Loucy (cell line): ENCODE data around the gene PLET1.

Experiments
- H2AFZ ChIP-seq: fragments of 200-600 bp; sonication (generic); 2 replicates; pipeline ENCODE4 v1.6.0; 2016; ENCODE audit warnings: antibody characterized with exemption, mild to moderate bottlenecking, low read length, moderate library complexity
- H3F3A ChIP-seq: fragments of 200-600 bp; 2 replicates; pipeline ENCODE4 v1.6.0; 2016; ENCODE audit warnings: antibody characterized with exemption, low read depth, mild to moderate bottlenecking
- H3K27me3 ChIP-seq: fragments of 200-600 bp; sonication (generic); 2 replicates; pipeline ENCODE4 v1.6.1; 2014; ENCODE audit warnings: low read length, mild to moderate bottlenecking; ENCODE audit not compliant: insufficient read depth, poor library complexity, severe bottlenecking
- H3K36me3 ChIP-seq: fragments of 200-600 bp; sonication (generic); 2 replicates; pipeline ENCODE4 v1.6.1; 2016; ENCODE audit warnings: low read length; ENCODE audit not compliant: insufficient read depth
- H3K4me1 ChIP-seq: fragments of 200-600 bp; sonication (generic); 2 replicates; pipeline ENCODE4 v1.5.1; 2014; ENCODE audit warnings: low read length, mild to moderate bottlenecking; ENCODE audit not compliant: insufficient read depth, poor library complexity, severe bottlenecking
- H3K4me2 ChIP-seq: fragments of 200-600 bp; sonication (generic); 2 replicates; pipeline ENCODE4 v1.6.0; 2014; ENCODE audit warnings: antibody characterized with exemption, low read length, low read depth, mild to moderate bottlenecking; ENCODE audit not compliant: poor library complexity, severe bottlenecking
- H3K4me3 ChIP-seq: fragments of 200-600 bp; sonication (generic); 2 replicates; pipeline ENCODE4 v1.5.1; 2014; ENCODE audit warnings: low read length, mild to moderate bottlenecking, mixed read lengths; ENCODE audit not compliant: poor library complexity, severe bottlenecking
- H3K79me2 ChIP-seq: fragments of 200-600 bp; sonication (generic); 2 replicates; pipeline ENCODE4 v1.6.1; 2014; ENCODE audit warnings: low read length; ENCODE audit not compliant: insufficient read depth
- H3K9ac ChIP-seq: fragments of 200-600 bp; sonication (generic); 2 replicates; pipeline ENCODE4 v1.6.0; 2014; ENCODE audit warnings: mild to moderate bottlenecking, low read depth, low read length, moderate library complexity; ENCODE audit not compliant: poor library complexity, severe bottlenecking
- H3K9me2 ChIP-seq: fragments of 200-600 bp; sonication (generic); replicated peaks from 2 replicates; pipeline ENCODE4 v1.6.1; 2016; ENCODE audit warnings: low read depth, low read length, mixed read lengths
- H3K9me3 ChIP-seq: fragments of 200-600 bp; sonication (generic); 2 replicates; pipeline ENCODE4 v1.6.1; 2014; ENCODE audit warnings: mild to moderate bottlenecking, antibody characterized with exemption, low read length, low read depth; ENCODE audit not compliant: insufficient read depth
- H4K20me1 ChIP-seq: fragments of 200-600 bp; sonication (generic); 2 replicates; pipeline ENCODE4 v1.6.0; 2014; ENCODE audit warnings: antibody characterized with exemption, low read length, mild to moderate bottlenecking; ENCODE audit not compliant: insufficient read depth, poor library complexity, severe bottlenecking
- EZH2phosphoT487 ChIP-seq: fragments of 200-600 bp; IDR thresholded peaks from 2 replicates; pipeline ENCODE4 v1.6.1; 2018; ENCODE audit warnings: antibody characterized with exemption, mild to moderate bottlenecking, moderate library complexity, borderline replicate concordance
- TF ChIP-seq, protein P1 (sequence below): fragments of 200-600 bp; sonication (generic); conservative IDR thresholded peaks from 2 replicates; pipeline ENCODE4 v1.5.1; 2014; ENCODE audit warnings: mild to moderate bottlenecking, antibody characterized with exemption, low read length

PLET1 gene

DNA sequence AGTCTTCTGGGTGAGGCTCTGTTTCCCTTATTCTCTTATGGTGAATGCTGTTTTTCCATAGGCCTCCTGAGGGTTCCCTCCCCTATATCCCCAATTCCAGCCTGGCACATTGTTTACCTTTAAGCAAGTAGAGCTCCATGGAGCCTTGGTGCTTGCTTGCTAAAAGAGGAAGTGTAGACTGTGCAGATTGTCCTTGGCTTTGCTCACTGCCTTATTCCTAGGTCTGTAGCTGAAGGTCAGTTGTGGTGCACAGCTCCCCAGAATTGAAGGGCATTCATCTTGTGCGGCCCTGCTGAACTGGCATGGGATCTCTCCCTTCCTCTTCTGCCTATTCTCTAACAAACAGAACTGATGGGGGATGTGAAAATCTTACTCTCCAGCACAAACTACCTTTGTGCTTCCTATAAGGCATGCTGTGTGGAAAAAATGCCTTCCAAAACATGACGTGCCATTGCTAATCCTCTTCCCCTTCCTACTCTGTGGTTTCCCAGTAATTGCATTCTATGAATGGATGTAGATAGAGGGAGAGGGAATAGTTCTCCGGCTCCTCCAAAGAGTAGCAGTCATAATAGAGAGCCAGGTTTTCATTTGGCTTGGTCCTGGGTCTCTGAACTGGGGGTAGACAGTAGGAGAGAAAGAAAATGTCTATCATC is 34.2 kb upstream of the PLET1 start:
- H3K79me2 ChIP-seq: no peaks in the 10 kb centered on the region
- no peaks in the 10 kb centered on the region for H3F3A ChIP-seq
- H3K9me2 ChIP-seq: no peaks in the 10 kb centered on the region
- no peak overlapping the region for H3K4me3 ChIP-seq
- no peak overlapping the region for H2AFZ ChIP-seq
- H4K20me1 ChIP-seq: no peaks in the 10 kb centered on the region
- no peaks in the 10 kb centered on the region for H3K27me3 ChIP-seq
- H3K4me2 ChIP-seq: no peak overlapping the region
- TF ChIP-seq, protein P1, sequence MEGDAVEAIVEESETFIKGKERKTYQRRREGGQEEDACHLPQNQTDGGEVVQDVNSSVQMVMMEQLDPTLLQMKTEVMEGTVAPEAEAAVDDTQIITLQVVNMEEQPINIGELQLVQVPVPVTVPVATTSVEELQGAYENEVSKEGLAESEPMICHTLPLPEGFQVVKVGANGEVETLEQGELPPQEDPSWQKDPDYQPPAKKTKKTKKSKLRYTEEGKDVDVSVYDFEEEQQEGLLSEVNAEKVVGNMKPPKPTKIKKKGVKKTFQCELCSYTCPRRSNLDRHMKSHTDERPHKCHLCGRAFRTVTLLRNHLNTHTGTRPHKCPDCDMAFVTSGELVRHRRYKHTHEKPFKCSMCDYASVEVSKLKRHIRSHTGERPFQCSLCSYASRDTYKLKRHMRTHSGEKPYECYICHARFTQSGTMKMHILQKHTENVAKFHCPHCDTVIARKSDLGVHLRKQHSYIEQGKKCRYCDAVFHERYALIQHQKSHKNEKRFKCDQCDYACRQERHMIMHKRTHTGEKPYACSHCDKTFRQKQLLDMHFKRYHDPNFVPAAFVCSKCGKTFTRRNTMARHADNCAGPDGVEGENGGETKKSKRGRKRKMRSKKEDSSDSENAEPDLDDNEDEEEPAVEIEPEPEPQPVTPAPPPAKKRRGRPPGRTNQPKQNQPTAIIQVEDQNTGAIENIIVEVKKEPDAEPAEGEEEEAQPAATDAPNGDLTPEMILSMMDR: no peak
- no peak for TF ChIP-seq EZH2phosphoT487
- H3K9me3 ChIP-seq: no peaks in the 10 kb centered on the region
- H3K9ac ChIP-seq: no peak overlapping the region
- H3K4me1 ChIP-seq: peaks cover 42% of the 10 kb centered on the region
- H3K36me3 ChIP-seq: no peaks in the 10 kb centered on the region

DNA sequence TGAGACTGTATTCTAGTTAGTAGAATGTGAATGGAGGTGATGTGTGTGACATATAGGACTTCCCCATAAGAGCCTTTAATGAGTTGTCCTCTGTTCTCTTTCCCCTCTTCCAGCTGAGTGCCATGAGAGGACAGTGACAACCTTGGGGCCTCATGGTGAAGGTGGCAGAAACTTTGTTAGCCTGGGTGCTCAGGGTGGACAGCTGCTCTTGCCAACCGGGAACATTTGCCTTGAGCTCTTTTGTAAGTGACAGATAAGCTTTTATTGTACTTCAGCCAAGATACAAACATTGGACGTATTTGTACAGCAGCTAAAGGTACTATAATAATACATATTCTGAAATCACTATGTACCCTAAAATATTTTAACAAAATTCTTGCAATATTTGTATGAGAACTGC is 33.0 kb upstream of the PLET1 start:
- no peaks in the 10 kb centered on the region for H3K9me3 ChIP-seq
- no peaks in the 10 kb centered on the region for H3F3A ChIP-seq
- TF ChIP-seq EZH2phosphoT487: no peak
- TF ChIP-seq, protein P1: no peak
- H4K20me1 ChIP-seq: no peaks in the 10 kb centered on the region
- H3K79me2 ChIP-seq: no peaks in the 10 kb centered on the region
- H3K36me3 ChIP-seq: no peaks in the 10 kb centered on the region
- H3K4me2 ChIP-seq: no peak overlapping the region
- H3K9me2 ChIP-seq: no peaks in the 10 kb centered on the region
- no peak overlapping the region for H2AFZ ChIP-seq
- H3K4me3 ChIP-seq: no peak overlapping the region
- H3K27me3 ChIP-seq: no peaks in the 10 kb centered on the region
- peaks cover 38% of the 10 kb centered on the region for H3K4me1 ChIP-seq
- no peak overlapping the region for H3K9ac ChIP-seq

DNA sequence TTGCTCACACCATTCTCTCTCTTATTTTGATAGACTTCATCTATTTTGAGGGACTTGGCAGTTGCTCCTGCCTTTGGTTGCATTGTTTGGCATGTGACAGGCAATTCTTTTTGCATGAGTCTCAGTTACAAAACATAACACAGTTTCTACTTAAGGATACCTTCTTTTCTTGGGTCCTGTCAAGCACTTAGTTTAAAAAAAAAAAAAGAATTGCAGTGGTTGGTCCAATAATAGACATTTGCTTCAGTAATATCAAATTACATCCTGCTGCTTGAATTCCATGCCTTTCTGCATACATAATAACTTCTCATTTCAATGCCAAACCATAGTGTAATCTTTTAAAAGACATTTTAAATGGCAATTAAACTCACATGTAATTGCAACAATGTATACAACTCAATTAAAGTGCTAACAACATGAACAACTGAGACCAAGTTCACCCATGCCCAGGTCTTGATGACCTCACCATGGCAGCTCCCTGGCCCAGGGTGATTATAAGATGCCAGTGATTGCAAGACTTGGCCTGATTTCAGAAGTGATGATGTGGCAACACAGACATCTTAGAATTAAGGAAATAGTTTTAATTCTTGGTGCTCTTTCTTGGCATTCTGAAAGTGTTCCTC is 32.2 kb upstream of the PLET1 start:
- H3K4me2 ChIP-seq: no peak overlapping the region
- H3K9me3 ChIP-seq: no peaks in the 10 kb centered on the region
- H3K9ac ChIP-seq: no peak overlapping the region
- H3F3A ChIP-seq: no peaks in the 10 kb centered on the region
- no peaks in the 10 kb centered on the region for H3K9me2 ChIP-seq
- no peaks in the 10 kb centered on the region for H4K20me1 ChIP-seq
- no peaks in the 10 kb centered on the region for H3K36me3 ChIP-seq
- H3K4me3 ChIP-seq: no peak overlapping the region
- H3K27me3 ChIP-seq: no peaks in the 10 kb centered on the region
- H2AFZ ChIP-seq: no peak overlapping the region
- peaks cover 31% of the 10 kb centered on the region for H3K4me1 ChIP-seq
- H3K79me2 ChIP-seq: no peaks in the 10 kb centered on the region
- TF ChIP-seq, protein P1: no peak
- TF ChIP-seq EZH2phosphoT487: no peak
